ENCODE measurements around the gene KIF1B. TPM values are rescaled to one million over a fixed set of nuclear protein-coding genes. Genes with fewer than 3 reads are reported as not detected.

The KIF1B gene
- total and polyA plus RNA-seq, 4 donors = 8.4 to 40.9 (median 8.9) TPM

DNA sequence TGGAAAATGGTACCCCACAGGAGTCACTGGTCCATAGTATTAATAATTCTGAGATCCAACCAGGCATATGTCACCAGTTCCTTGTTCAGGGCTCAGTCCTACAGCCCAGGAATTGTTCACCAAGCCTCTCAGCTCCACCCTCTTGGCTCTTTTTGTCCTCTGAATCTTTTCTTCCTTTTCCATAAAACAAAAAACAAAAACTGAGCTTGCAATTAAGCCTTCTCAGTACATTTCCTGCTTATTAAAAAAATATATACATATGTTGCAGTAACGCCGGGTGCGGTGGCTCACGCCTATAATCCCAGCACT, 23.4 kb upstream of the KIF1B start:
- WGBS = 97% methylated on average over 4 of the region's 4 CpGs
- H3K9me3 ChIP-seq (ENCODE audit: control insufficient read depth in 4 of 4, low read length in 3 of 4) = no peaks in the 10 kb centered on the region
- H3K9ac ChIP-seq (ENCODE audit: low read depth in 1 of 2, low read length in 2 of 2) = no peak overlapping the region
- no peak overlapping the region for H3K27ac ChIP-seq (ENCODE audit: low read depth in 1 of 2, low read length in 2 of 2)
- no peaks in the 10 kb centered on the region for H3K36me3 ChIP-seq (ENCODE audit: control insufficient read depth in 4 of 4, insufficient read depth in 3 of 4, low read depth in 1 of 4, low read length in 3 of 4)
- H3K27me3 ChIP-seq (ENCODE audit: control insufficient read depth in 4 of 4, insufficient read depth in 4 of 4, low read length in 3 of 4) = no peaks in the 10 kb centered on the region
- H3K4me1 ChIP-seq (ENCODE audit: control insufficient read depth in 4 of 4, insufficient read depth in 4 of 4, low read length in 3 of 4) = no peaks in the 10 kb centered on the region
- no peak overlapping the region for H3K4me3 ChIP-seq (ENCODE audit: low read depth in 1 of 3, low read length in 3 of 3)
- no peak for TF ChIP-seq HNF4A (conservative IDR thresholded peaks at IDR 0.05)
- no peak for TF ChIP-seq JUND (IDR thresholded peaks at IDR 0.05)
- no peak for TF ChIP-seq TAF1 (conservative IDR thresholded peaks at IDR 0.05)
- TF ChIP-seq, protein P1, sequence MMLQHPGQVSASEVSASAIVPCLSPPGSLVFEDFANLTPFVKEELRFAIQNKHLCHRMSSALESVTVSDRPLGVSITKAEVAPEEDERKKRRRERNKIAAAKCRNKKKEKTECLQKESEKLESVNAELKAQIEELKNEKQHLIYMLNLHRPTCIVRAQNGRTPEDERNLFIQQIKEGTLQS (IDR thresholded peaks at IDR 0.05) = no peak
- no peak for TF ChIP-seq YY1 (IDR thresholded peaks at IDR 0.05)
- no peak for TF ChIP-seq FOXA1 (IDR thresholded peaks at IDR 0.05)
- no peak for TF ChIP-seq HNF4G (IDR thresholded peaks at IDR 0.05)
- no peak for TF ChIP-seq EGR1 (IDR thresholded peaks at IDR 0.05; ENCODE audit: low read depth in 2 of 2)
- TF ChIP-seq, protein P2, sequence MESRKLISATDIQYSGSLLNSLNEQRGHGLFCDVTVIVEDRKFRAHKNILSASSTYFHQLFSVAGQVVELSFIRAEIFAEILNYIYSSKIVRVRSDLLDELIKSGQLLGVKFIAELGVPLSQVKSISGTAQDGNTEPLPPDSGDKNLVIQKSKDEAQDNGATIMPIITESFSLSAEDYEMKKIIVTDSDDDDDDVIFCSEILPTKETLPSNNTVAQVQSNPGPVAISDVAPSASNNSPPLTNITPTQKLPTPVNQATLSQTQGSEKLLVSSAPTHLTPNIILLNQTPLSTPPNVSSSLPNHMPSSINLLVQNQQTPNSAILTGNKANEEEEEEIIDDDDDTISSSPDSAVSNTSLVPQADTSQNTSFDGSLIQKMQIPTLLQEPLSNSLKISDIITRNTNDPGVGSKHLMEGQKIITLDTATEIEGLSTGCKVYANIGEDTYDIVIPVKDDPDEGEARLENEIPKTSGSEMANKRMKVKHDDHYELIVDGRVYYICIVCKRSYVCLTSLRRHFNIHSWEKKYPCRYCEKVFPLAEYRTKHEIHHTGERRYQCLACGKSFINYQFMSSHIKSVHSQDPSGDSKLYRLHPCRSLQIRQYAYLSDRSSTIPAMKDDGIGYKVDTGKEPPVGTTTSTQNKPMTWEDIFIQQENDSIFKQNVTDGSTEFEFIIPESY (IDR thresholded peaks at IDR 0.05) = no peak
- TF ChIP-seq FOXA2 (IDR thresholded peaks at IDR 0.05) = no peak
- no peak for TF ChIP-seq GABPA (IDR thresholded peaks at IDR 0.05 in 1 of 2, conservative IDR thresholded peaks at IDR 0.05 in 1 of 2)
- TF ChIP-seq, protein P3, sequence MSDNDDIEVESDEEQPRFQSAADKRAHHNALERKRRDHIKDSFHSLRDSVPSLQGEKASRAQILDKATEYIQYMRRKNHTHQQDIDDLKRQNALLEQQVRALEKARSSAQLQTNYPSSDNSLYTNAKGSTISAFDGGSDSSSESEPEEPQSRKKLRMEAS (IDR thresholded peaks at IDR 0.05) = no peak
- TF ChIP-seq, protein P4, sequence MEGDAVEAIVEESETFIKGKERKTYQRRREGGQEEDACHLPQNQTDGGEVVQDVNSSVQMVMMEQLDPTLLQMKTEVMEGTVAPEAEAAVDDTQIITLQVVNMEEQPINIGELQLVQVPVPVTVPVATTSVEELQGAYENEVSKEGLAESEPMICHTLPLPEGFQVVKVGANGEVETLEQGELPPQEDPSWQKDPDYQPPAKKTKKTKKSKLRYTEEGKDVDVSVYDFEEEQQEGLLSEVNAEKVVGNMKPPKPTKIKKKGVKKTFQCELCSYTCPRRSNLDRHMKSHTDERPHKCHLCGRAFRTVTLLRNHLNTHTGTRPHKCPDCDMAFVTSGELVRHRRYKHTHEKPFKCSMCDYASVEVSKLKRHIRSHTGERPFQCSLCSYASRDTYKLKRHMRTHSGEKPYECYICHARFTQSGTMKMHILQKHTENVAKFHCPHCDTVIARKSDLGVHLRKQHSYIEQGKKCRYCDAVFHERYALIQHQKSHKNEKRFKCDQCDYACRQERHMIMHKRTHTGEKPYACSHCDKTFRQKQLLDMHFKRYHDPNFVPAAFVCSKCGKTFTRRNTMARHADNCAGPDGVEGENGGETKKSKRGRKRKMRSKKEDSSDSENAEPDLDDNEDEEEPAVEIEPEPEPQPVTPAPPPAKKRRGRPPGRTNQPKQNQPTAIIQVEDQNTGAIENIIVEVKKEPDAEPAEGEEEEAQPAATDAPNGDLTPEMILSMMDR (IDR thresholded peaks at IDR 0.05; ENCODE audit: low read depth, low read length, missing input control) = no peak
- TF ChIP-seq SP1 (IDR thresholded peaks at IDR 0.05) = no peak
- TF ChIP-seq RAD21 (IDR thresholded peaks at IDR 0.05) = no peak
- DNase-seq (ENCODE audit: low spot score) = no peak

DNA sequence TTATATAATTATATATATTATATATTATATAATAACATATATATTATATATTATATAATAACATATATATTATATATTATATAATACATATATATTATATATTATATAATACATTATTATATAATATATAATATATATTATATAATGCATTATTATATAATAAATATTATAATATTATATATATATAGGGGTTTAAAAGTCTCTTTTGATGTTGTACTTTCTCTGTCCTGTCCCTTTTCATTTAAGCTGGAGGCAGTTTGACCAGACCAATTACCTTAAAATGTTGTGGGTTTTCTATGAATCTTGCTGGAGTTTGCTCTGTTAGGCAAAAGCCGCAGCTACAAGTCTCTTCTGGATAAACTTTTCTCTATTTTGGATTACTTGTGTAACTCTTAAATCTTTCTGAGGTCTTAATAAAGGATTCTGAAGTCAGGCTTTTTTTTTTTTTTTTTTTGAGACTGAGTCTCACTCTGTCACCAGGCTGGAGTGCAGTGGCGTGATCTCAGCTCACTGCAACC, 22.2 kb upstream of the KIF1B start:
- no peak overlapping the region for H3K4me3 ChIP-seq (ENCODE audit: low read depth in 1 of 3, low read length in 3 of 3)
- no peak overlapping the region for H3K27ac ChIP-seq (ENCODE audit: low read depth in 1 of 2, low read length in 2 of 2)
- H3K27me3 ChIP-seq (ENCODE audit: control insufficient read depth in 4 of 4, insufficient read depth in 4 of 4, low read length in 3 of 4) = no peaks in the 10 kb centered on the region
- DNase-seq (ENCODE audit: low spot score) = no peak
- H3K4me1 ChIP-seq (ENCODE audit: control insufficient read depth in 4 of 4, insufficient read depth in 4 of 4, low read length in 3 of 4) = no peaks in the 10 kb centered on the region
- H3K9me3 ChIP-seq (ENCODE audit: control insufficient read depth in 4 of 4, low read length in 3 of 4) = no peaks in the 10 kb centered on the region
- WGBS = 98% methylated on average over 2 of the region's 2 CpGs
- H3K36me3 ChIP-seq (ENCODE audit: control insufficient read depth in 4 of 4, insufficient read depth in 3 of 4, low read depth in 1 of 4, low read length in 3 of 4) = no peaks in the 10 kb centered on the region
- TF ChIP-seq RXRA (IDR thresholded peaks at IDR 0.05) = no peak
- TF ChIP-seq, protein P3 (IDR thresholded peaks at IDR 0.05) = no peak
- TF ChIP-seq, protein P1 (IDR thresholded peaks at IDR 0.05) = no peak
- no peak overlapping the region for H3K9ac ChIP-seq (ENCODE audit: low read depth in 1 of 2, low read length in 2 of 2)

Measured in liver (tissue), 9 donors.